HAP-1 (cell line): Measurements from ENCODE around the gene HMGXB4.
"Not testable (repeated sequence)": the region's sequence is repeated elsewhere in the genome, so short reads cannot be mapped to it uniquely, and the experiment has no call there.

ENCODE experiments used
- DNase-seq, 2 experiments: peaks; one replicate each; pipeline ENCODE4 v3.0.0-alpha.2; 2016 to 2020; ENCODE audit warnings: low spot score in 2 of 2
- H3K27me3 ChIP-seq: fragments of 250-450 bp; sonication (Bioruptor Pico); 2 replicates; pipeline ENCODE4 v1.5.1; 2020; ENCODE audit warnings: low read depth, mild to moderate bottlenecking, moderate library complexity
- H3K36me3 ChIP-seq: fragments of 250-450 bp; sonication (Bioruptor Pico); replicated peaks from 2 replicates; pipeline ENCODE4 v1.5.1; 2020; ENCODE audit warnings: mild to moderate bottlenecking
- H3K4me1 ChIP-seq: fragments of 250-450 bp; sonication (Bioruptor Pico); 2 replicates; pipeline ENCODE4 v1.5.1; 2020; ENCODE audit warnings: mild to moderate bottlenecking
- H3K4me3 ChIP-seq: fragments of 250-450 bp; sonication (Bioruptor Pico); 2 replicates; pipeline ENCODE4 v1.5.1; 2020; ENCODE audit warnings: mild to moderate bottlenecking, moderate library complexity
- H3K9me3 ChIP-seq: fragments of 250-450 bp; sonication (Bioruptor Pico); 2 replicates; pipeline ENCODE4 v1.5.1; 2020; ENCODE audit warnings: mild to moderate bottlenecking, moderate library complexity
- in situ Hi-C: fragments of 300-500 bp; cut with MboI; formaldehyde crosslinking; loops from 3 replicates; pipeline ENCODE4 v1.14.3; 2020; ENCODE audit warnings: low sequenced_read_pairs, inconsistent platforms, mixed read lengths

The HMGXB4 gene

DNA sequence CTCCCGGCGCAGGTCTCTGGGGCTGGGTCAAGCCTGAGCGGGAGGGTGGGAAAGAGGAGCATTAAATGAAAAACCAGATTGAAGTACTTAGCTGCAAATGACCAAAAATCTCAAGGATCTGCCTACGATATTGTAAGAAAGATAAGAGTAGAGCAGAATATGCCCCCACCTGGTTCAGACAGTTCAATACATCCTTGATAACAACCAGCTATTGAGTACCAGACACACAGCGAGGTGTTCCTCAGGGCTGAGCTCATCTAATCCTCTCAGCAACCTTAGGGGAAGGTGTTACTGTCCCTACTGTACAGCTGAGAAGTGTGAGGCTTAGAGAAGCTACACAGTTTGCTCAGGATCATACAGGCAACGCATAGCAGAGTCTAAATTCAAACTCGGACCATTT, 27.4 kb upstream of the HMGXB4 start:
- no peaks in the 10 kb centered on the region for H3K36me3 ChIP-seq
- peaks cover 5% of the 10 kb centered on the region for H3K27me3 ChIP-seq
- no peak overlapping the region for H3K4me3 ChIP-seq
- DNase-seq: no peak
- H3K4me1 ChIP-seq: no peaks in the 10 kb centered on the region
- in situ Hi-C loops: no loop called here
- H3K9me3 ChIP-seq: no peaks in the 10 kb centered on the region

- no peak for DNase-seq
- H3K4me3 ChIP-seq: peak overlapping the region; percentile 8; the same call in 1 of the 2 replicates
- in situ Hi-C loops: no loop called here
- H3K36me3 ChIP-seq: no peaks in the 10 kb centered on the region
- H3K27me3 ChIP-seq: peaks cover 9% of the 10 kb centered on the region
- H3K4me1 ChIP-seq: no peaks in the 10 kb centered on the region
- no peaks in the 10 kb centered on the region for H3K9me3 ChIP-seq
Observed at GRCh38 chr22:35230417-35230816, 26.9 kb upstream of the HMGXB4 start.

GRCh38 chr22:35230839-35231584, 26.3 kb upstream of the HMGXB4 start:
- Histone ChIP-seq H3K4me1 (no peaks in the 10 kb centered on the region), H3K27me3 (peaks cover 9% of the 10 kb centered on the region), H3K9me3 (no peaks in the 10 kb centered on the region), H3K36me3 (no peaks in the 10 kb centered on the region), H3K4me3 (peak overlapping the region; percentile 8; the same call in 1 of the 2 replicates)
- peak in 1 of 2 experiments; percentile 25 for DNase-seq
- in situ Hi-C loops: no loop called here

DNA sequence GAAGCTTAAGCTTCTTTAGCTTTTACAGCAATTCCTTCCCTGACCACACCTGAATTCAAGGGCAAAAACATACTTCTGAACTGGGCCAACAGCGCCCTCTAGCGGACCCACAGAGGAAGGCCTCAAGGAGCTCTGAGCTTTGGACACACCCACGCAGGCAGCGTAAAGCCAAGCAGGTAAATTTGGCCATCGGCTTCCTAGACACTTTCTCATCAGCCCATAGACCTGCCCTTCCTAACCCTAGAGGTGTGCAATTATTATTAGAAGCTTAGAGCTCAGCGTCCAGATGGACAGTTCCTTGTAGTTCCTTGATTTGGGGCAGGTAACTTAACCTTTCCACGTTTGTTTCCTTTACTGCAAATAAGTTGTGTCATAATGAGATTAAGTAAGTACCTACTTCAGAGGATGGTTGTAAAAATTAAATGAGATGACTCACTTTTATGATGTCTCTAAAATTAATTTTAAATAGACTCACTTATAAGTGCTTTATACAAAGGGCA, 25.7 kb upstream of the HMGXB4 start:
- no peak overlapping the region for H3K4me3 ChIP-seq
- H3K27me3 ChIP-seq: peaks cover 9% of the 10 kb centered on the region
- no peaks in the 10 kb centered on the region for H3K36me3 ChIP-seq
- H3K9me3 ChIP-seq: no peaks in the 10 kb centered on the region
- no peaks in the 10 kb centered on the region for H3K4me1 ChIP-seq
- peak; percentile 75 to 83 for DNase-seq
- in situ Hi-C loops: no loop called here

DNA sequence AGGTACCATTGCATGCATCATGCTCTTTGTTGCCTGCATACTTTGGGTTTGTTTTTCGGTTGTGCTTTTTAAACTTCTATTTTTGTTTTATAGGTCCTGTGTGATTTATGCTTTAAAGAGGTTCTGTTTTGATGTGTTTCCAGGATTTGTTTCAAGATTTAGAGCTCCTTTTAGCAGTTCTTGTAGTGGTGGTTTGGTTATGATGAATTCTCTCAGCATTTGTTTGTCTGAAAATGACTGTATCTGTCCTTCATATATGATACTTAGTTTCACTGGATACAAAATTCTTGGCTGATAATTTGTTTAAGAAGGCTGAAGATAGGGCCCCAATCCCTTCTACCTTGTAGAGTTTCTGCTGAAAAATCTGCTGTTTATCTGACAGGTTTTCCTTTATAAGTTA, 18.5 kb upstream of the HMGXB4 start:
- DNase-seq, H3K4me3 ChIP-seq, H3K36me3 ChIP-seq, H3K27me3 ChIP-seq, in situ Hi-C loops, H3K9me3 ChIP-seq, H3K4me1 ChIP-seq: not testable (repeated sequence)

DNA sequence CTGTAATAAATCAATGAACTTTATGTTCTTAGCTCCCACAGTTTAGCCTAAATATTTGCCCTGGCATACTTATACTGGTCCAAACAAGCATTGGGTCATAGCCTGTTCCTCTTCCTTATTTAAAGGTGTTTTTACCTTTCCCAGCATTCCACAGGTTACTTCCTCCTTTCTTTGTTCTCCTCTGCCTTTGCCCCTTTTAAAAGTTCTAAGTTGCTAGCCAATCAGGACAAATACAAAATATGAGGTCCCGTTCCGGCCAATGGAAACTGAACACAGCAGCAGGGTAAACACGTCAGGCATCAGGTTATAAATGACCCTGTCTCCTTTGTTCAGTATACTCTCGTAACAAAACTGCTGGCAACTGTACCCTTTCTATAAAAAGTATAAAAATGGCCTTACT, 12.8 kb upstream of the HMGXB4 start:
- H3K9me3 ChIP-seq, H3K4me1 ChIP-seq, H3K4me3 ChIP-seq, in situ Hi-C loops, DNase-seq, H3K27me3 ChIP-seq, H3K36me3 ChIP-seq: not testable (repeated sequence)

GRCh38 chr22:35250156-35250555, 7.1 kb upstream of the HMGXB4 start:
- H3K27me3 ChIP-seq: no peaks in the 10 kb centered on the region

DNA sequence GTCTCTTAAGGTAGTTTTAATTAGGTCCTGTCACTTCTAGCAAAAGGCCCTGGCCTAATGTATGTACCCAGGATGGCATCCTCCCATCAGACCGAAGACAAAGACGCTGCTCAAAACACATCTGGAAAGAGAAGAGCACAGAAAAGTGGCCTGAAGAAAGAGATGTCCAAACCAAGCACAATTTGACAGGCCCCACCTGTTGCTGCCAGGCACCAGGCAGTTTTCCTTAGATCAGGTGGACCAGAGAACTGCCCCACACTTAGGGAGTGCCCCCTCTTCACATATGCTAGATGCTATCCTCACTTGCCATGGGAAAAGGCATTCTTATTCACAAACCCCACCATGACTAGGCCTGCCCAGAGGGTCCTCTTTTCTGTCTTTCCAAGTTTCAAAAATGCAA, 3.3 kb upstream of the HMGXB4 start:
- DNase-seq: no peak
- Histone ChIP-seq H3K4me1 (peaks cover 8% of the 10 kb centered on the region; the same call in 1 of the 2 replicates), H3K36me3 (no peaks in the 10 kb centered on the region; the same call in 1 of the 2 replicates), H3K9me3 (no peaks in the 10 kb centered on the region), H3K4me3 (no peak overlapping the region), H3K27me3 (no peaks in the 10 kb centered on the region)
- in situ Hi-C loops: no loop called here

More at GRCh38 chr22:35250156-35250555, 7.1 kb upstream of the HMGXB4 start:
- no peak for DNase-seq
- Histone ChIP-seq H3K36me3 (no peaks in the 10 kb centered on the region), H3K4me1 (no peaks in the 10 kb centered on the region), H3K9me3 (no peaks in the 10 kb centered on the region), H3K4me3 (no peak overlapping the region)
- in situ Hi-C loops: no loop called here

DNA sequence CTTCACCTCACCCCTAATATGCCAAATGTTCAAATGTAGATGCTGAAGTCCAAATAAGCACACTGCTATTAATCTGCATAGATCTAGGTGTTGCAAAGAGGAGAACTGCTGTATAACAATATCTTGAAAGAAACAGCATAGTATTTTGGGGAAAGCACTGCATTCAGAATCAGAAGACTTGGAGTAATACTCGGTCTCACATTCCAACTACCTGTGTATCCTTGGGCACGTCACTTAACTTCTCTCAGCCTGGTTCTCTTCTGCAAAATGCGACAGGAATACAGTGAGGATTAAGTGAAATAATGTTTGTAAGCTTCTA, 332 bp upstream of the HMGXB4 start:
- peaks cover 8% of the 10 kb centered on the region; the same call in 1 of the 2 replicates for H3K4me1 ChIP-seq
- peaks cover 2% of the 10 kb centered on the region for H3K36me3 ChIP-seq
- DNase-seq: no peak
- H3K4me3 ChIP-seq: peak overlapping the region; percentile 67
- H3K9me3 ChIP-seq: no peaks in the 10 kb centered on the region
- in situ Hi-C loops: no loop called here
- no peaks in the 10 kb centered on the region for H3K27me3 ChIP-seq

- H3K27me3 ChIP-seq: no peaks in the 10 kb centered on the region
- H3K9me3 ChIP-seq: no peaks in the 10 kb centered on the region
- DNase-seq: peak; percentile 46 to 62
- in situ Hi-C loops: no loop called here
- H3K4me3 ChIP-seq: peak overlapping the region; percentile 67
- H3K4me1 ChIP-seq: peaks cover 8% of the 10 kb centered on the region; the same call in 1 of the 2 replicates
- H3K36me3 ChIP-seq: peaks cover 13% of the 10 kb centered on the region
Observed at GRCh38 chr22:35258191-35258988, 1.1 kb downstream of the HMGXB4 start.

DNA sequence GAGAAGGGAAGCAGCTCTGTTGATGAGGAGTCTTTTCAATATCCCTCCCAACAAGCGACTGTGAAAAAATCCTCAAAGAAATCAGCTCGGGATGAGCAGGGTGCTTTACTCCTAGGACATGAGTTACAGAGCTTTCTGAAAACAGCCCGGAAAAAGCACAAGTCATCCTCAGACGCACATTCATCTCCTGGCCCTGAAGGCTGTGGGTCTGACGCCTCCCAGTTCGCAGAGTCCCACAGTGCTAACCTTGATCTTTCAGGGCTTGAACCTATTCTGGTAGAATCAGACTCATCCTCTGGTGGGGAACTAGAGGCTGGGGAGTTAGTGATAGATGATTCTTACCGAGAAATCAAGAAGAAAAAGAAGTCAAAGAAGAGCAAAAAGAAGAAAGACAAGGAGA, 7.7 kb downstream of the HMGXB4 start:
- Histone ChIP-seq H3K27me3 (no peaks in the 10 kb centered on the region), H3K9me3 (no peaks in the 10 kb centered on the region), H3K4me1 (no peaks in the 10 kb centered on the region), H3K36me3 (peaks cover 75% of the 10 kb centered on the region), H3K4me3 (no peak overlapping the region)
- in situ Hi-C loops: no loop called here
- DNase-seq: no peak

- no peaks in the 10 kb centered on the region for H3K9me3 ChIP-seq
- DNase-seq: no peak
- peaks cover 81% of the 10 kb centered on the region for H3K36me3 ChIP-seq
- in situ Hi-C loops: no loop called here
- H3K27me3 ChIP-seq: no peaks in the 10 kb centered on the region
- H3K4me1 ChIP-seq: no peaks in the 10 kb centered on the region
- H3K4me3 ChIP-seq: no peak overlapping the region
Observed at GRCh38 chr22:35266277-35266676, 9.0 kb downstream of the HMGXB4 start.

- H3K4me3 ChIP-seq: no peak overlapping the region
- no peaks in the 10 kb centered on the region for H3K4me1 ChIP-seq
- H3K9me3 ChIP-seq: no peaks in the 10 kb centered on the region
- H3K36me3 ChIP-seq: peaks cover 77% of the 10 kb centered on the region
- in situ Hi-C loops: no loop called here
- no peaks in the 10 kb centered on the region for H3K27me3 ChIP-seq
- no peak for DNase-seq
Observed at GRCh38 chr22:35269630-35270029, 12.3 kb downstream of the HMGXB4 start.
